Smooth muscle cell (in vitro differentiated cells): Measurements from ENCODE around the gene NOL7. TPM values are rescaled to one million over a fixed set of nuclear protein-coding genes. Genes with fewer than 3 reads are reported as not detected.
A peak's percentile ranks its signal among the peaks of the same experiment; 100 is the strongest.

Experiments
- DNase-seq: peaks from one replicate; lab custom pipeline; 2025; ENCODE audit not compliant: unreplicated experiment; lab: John Stamatoyannopoulos, UW
- H2AFZ ChIP-seq: fragments of 200-600 bp; sonication (generic); 2 replicates; pipeline ENCODE4 v1.6.0; 2016; ENCODE audit warnings: antibody characterized with exemption, low read depth, mild to moderate bottlenecking
- H3F3A ChIP-seq: fragments of 200-600 bp; sonication (generic); 2 replicates; pipeline ENCODE4 v1.6.0; 2017; ENCODE audit warnings: antibody characterized with exemption, low read depth
- H3K27ac ChIP-seq: fragments of 200-600 bp; sonication (generic); 2 replicates; pipeline ENCODE4 v1.5.1; 2016; ENCODE audit warnings: low read depth, mild to moderate bottlenecking
- H3K27me3 ChIP-seq: fragments of 200-600 bp; sonication (generic); 2 replicates; pipeline ENCODE4 v1.6.1; 2016; ENCODE audit warnings: low read depth, mild to moderate bottlenecking
- H3K36me3 ChIP-seq: fragments of 200-600 bp; sonication (generic); 2 replicates; pipeline ENCODE4 v1.5.1; 2016; ENCODE audit warnings: low read depth
- H3K4me1 ChIP-seq: fragments of 200-600 bp; sonication (generic); 2 replicates; pipeline ENCODE4 v1.5.1; 2016; ENCODE audit warnings: low read depth
- H3K4me2 ChIP-seq: fragments of 200-600 bp; sonication (generic); 2 replicates; pipeline ENCODE4 v1.6.0; 2016; ENCODE audit warnings: mild to moderate bottlenecking
- H3K4me3 ChIP-seq: fragments of 200-600 bp; sonication (generic); 2 replicates; pipeline ENCODE4 v1.5.1; 2016; ENCODE audit warnings: mild to moderate bottlenecking
- H3K79me2 ChIP-seq: fragments of 200-600 bp; sonication (generic); 2 replicates; pipeline ENCODE4 v1.6.0; 2016; ENCODE audit warnings: low read depth, mild to moderate bottlenecking
- H3K9ac ChIP-seq: fragments of 200-600 bp; sonication (generic); 2 replicates; pipeline ENCODE4 v1.6.0; 2016; ENCODE audit warnings: low read depth
- H3K9me3 ChIP-seq: fragments of 200-600 bp; sonication (generic); replicated peaks from 2 replicates; pipeline ENCODE4 v1.5.1; 2016; ENCODE audit warnings: low read depth
- H4K20me1 ChIP-seq: fragments of 200-600 bp; sonication (generic); 2 replicates; pipeline ENCODE4 v1.6.0; 2016; ENCODE audit warnings: low read depth
- CTCF ChIP-seq: fragments of 200-600 bp; sonication (generic); IDR thresholded peaks from 2 replicates; pipeline ENCODE4 v1.5.1; 2017; ENCODE audit warnings: borderline replicate concordance, mild to moderate bottlenecking, antibody characterized with exemption; ENCODE audit not compliant: insufficient read depth, poor library complexity, severe bottlenecking
- WGBS: methylation state at CpG from one replicate; pipeline ENCODE4 v1.1.7; 2016; ENCODE audit warnings: low lambda C conversion rate; 5-methylcytosine and 5-hydroxymethylcytosine counted together
- polyA plus RNA-seq: library from polyadenylated mRNA; unstranded; fragments of >200 nt; fragmentation: Nextera tagmentation; extraction: Ambion mirVana; gene quantifications from 2 replicates; pipeline ENCODE4 v1.2.1, GENCODE V29; 2016
- total RNA-seq: library from RNA; depleted of rRNA; stranded (reverse); fragments of >200 nt; gene quantifications from 2 replicates; pipeline ENCODE4 v1.2.3, GENCODE V29; 2014

Gene NOL7
- total and polyA plus RNA-seq, 2 experiments from 2014 or later, result 104 to 120 TPM

- Histone ChIP-seq H3K79me2 (peaks cover 98% of the 10 kb centered on the region), H3K27ac (no peak overlapping the region), H4K20me1 (peaks cover 100% of the 10 kb centered on the region), H2AFZ (no peak overlapping the region), H3K4me3 (no peak overlapping the region), H3K9me3 (no peaks in the 10 kb centered on the region), H3K4me1 (peaks cover 24% of the 10 kb centered on the region), H3K27me3 (no peaks in the 10 kb centered on the region), H3K4me2 (no peak overlapping the region), H3F3A (no peaks in the 10 kb centered on the region), H3K9ac (no peak overlapping the region), H3K36me3 (no peaks in the 10 kb centered on the region)
- WGBS, result 95% methylated on average over 4 of the region's 4 CpGs
- no peak for TF ChIP-seq CTCF
- no peak for DNase-seq
Observed at GRCh38 chr6:13663986-13664385, 48.9 kb downstream of the NOL7 start.

DNA sequence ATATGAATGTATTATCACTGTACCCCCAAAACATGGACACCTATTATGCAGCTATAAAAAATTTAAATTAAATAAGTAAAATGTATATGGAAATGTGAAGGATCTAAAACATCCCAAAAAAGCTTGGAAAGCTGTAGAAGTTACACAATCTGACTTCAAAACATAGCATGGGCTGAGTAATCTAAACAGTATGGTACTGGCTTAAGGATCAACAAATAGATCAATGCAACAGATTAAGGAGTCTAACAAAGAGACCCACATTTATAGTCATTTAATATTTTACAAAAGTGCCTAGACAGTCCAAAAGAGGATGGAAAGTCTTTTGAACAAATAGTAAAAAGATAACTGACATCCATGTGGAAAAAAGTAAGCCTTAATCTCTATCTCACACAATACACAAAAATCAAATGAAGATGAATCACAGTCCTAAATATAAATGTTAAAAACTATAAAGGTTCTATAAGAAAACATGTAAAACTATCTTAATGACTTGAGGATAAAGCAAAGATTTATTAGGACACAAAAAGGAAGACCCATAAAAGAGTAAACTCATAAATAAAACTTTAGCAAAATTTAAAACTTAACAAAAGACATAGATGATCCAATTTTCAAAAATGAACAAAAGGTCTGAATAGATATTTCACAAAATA is 49.7 kb downstream of the NOL7 start:
- Histone ChIP-seq H2AFZ (no peak overlapping the region), H3K79me2 (peaks cover 99% of the 10 kb centered on the region), H3K4me3 (no peak overlapping the region), H4K20me1 (peaks cover 100% of the 10 kb centered on the region), H3K9me3 (no peaks in the 10 kb centered on the region), H3K4me2 (peak overlapping the region; percentile 28), H3K9ac (no peak overlapping the region), H3K4me1 (peaks cover 24% of the 10 kb centered on the region), H3K36me3 (no peaks in the 10 kb centered on the region), H3F3A (no peaks in the 10 kb centered on the region), H3K27ac (no peak overlapping the region), H3K27me3 (no peaks in the 10 kb centered on the region)
- DNase-seq, result no peak
- TF ChIP-seq CTCF, result no peak

GRCh38 chr6:13666194-13667105 is 51.3 kb downstream of the NOL7 start:
- no peak for TF ChIP-seq CTCF
- Histone ChIP-seq H3K79me2 (peaks cover 99% of the 10 kb centered on the region), H3K9ac (no peak overlapping the region), H3K4me1 (peaks cover 18% of the 10 kb centered on the region), H3K4me2 (no peak overlapping the region), H3K27me3 (no peaks in the 10 kb centered on the region), H3K36me3 (no peaks in the 10 kb centered on the region), H3K27ac (no peak overlapping the region), H3F3A (no peaks in the 10 kb centered on the region), H3K4me3 (no peak overlapping the region), H2AFZ (no peak overlapping the region), H3K9me3 (no peaks in the 10 kb centered on the region), H4K20me1 (peaks cover 93% of the 10 kb centered on the region)
- WGBS, result 71% methylated on average over 8 of the region's 8 CpGs
- DNase-seq, result no peak
